ENCODE data around the gene ZNF213.
"Not testable (repeated sequence)": the region's sequence is repeated elsewhere in the genome, so short reads cannot be mapped to it uniquely, and the experiment has no call there.

ZNF213 gene

GRCh38 chr16:3155972-3156371 is 21.1 kb downstream of the ZNF213 start:
- peaks cover 2% of the 10 kb centered on the region for H3K9me3 Mint-ChIP-seq
- peaks cover 18% of the 10 kb centered on the region for H3K4me1 Mint-ChIP-seq
- H3K27me3 Mint-ChIP-seq, result peaks cover 1% of the 10 kb centered on the region
- H3K4me3 Mint-ChIP-seq, result no peak overlapping the region
- DNase-seq (ENCODE audit: low spot score in 2 of 2), result no peak
- no peak overlapping the region for H3K27ac Mint-ChIP-seq
- no peak for ATAC-seq (ENCODE audit: low read depth)
- peaks cover 3% of the 10 kb centered on the region for H3K36me3 Mint-ChIP-seq

- peak overlapping the region; percentile 90 for H3K27ac Mint-ChIP-seq
- peaks cover 1% of the 10 kb centered on the region for H3K27me3 Mint-ChIP-seq
- peaks cover 2% of the 10 kb centered on the region for H3K9me3 Mint-ChIP-seq
- DNase-seq (ENCODE audit: low spot score in 2 of 2) (peak in 1 of 2 donors; percentile 49), ATAC-seq (ENCODE audit: low read depth) (no peak)
- H3K36me3 Mint-ChIP-seq, result peaks cover 3% of the 10 kb centered on the region
- H3K4me1 Mint-ChIP-seq, result peaks cover 15% of the 10 kb centered on the region
- H3K4me3 Mint-ChIP-seq, result peak overlapping the region; percentile 91
Measured at GRCh38 chr16:3157229-3158025, 22.6 kb downstream of the ZNF213 start.

GRCh38 chr16:3158026-3158509 is 23.2 kb downstream of the ZNF213 start:
- no peak for ATAC-seq (ENCODE audit: low read depth)
- DNase-seq (ENCODE audit: low spot score in 2 of 2), result no peak
- peaks cover 11% of the 10 kb centered on the region for H3K4me1 Mint-ChIP-seq

GRCh38 chr16:3158510-3159314 is 23.9 kb downstream of the ZNF213 start:
- ATAC-seq (ENCODE audit: low read depth) (peak; percentile 88), DNase-seq (ENCODE audit: low spot score in 2 of 2) (peak; percentile 66 to 68)
- H3K4me3 Mint-ChIP-seq, result peak overlapping the region; percentile 91
- H3K9me3 Mint-ChIP-seq, result peaks cover 2% of the 10 kb centered on the region
- H3K27ac Mint-ChIP-seq, result peak overlapping the region; percentile 95
- peaks cover 11% of the 10 kb centered on the region for H3K4me1 Mint-ChIP-seq
- H3K36me3 Mint-ChIP-seq, result peaks cover 3% of the 10 kb centered on the region
- peaks cover 3% of the 10 kb centered on the region for H3K27me3 Mint-ChIP-seq

More at GRCh38 chr16:3158026-3158509, 23.2 kb downstream of the ZNF213 start:
- peak overlapping the region; percentile 95 for H3K27ac Mint-ChIP-seq
- H3K4me3 Mint-ChIP-seq, result peak overlapping the region; percentile 91
- peaks cover 2% of the 10 kb centered on the region for H3K9me3 Mint-ChIP-seq
- H3K36me3 Mint-ChIP-seq, result peaks cover 3% of the 10 kb centered on the region
- peaks cover 1% of the 10 kb centered on the region for H3K27me3 Mint-ChIP-seq

GRCh38 chr16:3161235-3162018 is 26.6 kb downstream of the ZNF213 start:
- H3K4me1 Mint-ChIP-seq, result peaks cover 17% of the 10 kb centered on the region
- H3K36me3 Mint-ChIP-seq, result no peaks in the 10 kb centered on the region
- no peaks in the 10 kb centered on the region for H3K9me3 Mint-ChIP-seq
- H3K4me3 Mint-ChIP-seq, result no peak overlapping the region
- no peak for DNase-seq (ENCODE audit: low spot score in 2 of 2)
- H3K27ac Mint-ChIP-seq, result no peak overlapping the region
- H3K27me3 Mint-ChIP-seq, result peaks cover 3% of the 10 kb centered on the region
- ATAC-seq (ENCODE audit: low read depth), result no peak

GRCh38 chr16:3164121-3164991 is 29.5 kb downstream of the ZNF213 start:
- peaks cover 8% of the 10 kb centered on the region for H3K4me1 Mint-ChIP-seq
- no peaks in the 10 kb centered on the region for H3K36me3 Mint-ChIP-seq
- ATAC-seq (ENCODE audit: low read depth), result no peak
- no peaks in the 10 kb centered on the region for H3K9me3 Mint-ChIP-seq
- no peak overlapping the region for H3K4me3 Mint-ChIP-seq
- H3K27me3 Mint-ChIP-seq, result peaks cover 5% of the 10 kb centered on the region
- no peak for DNase-seq (ENCODE audit: low spot score in 2 of 2)
- no peak overlapping the region for H3K27ac Mint-ChIP-seq

GRCh38 chr16:3165111-3165822 is 30.4 kb downstream of the ZNF213 start:
- ATAC-seq (ENCODE audit: low read depth), result no peak
- H3K27ac Mint-ChIP-seq, result no peak overlapping the region

GRCh38 chr16:3166505-3166886 is 31.7 kb downstream of the ZNF213 start:
- Mint-ChIP-seq H3K4me1 (peaks cover 13% of the 10 kb centered on the region), H3K36me3 (no peaks in the 10 kb centered on the region), H3K27me3 (peaks cover 12% of the 10 kb centered on the region), H3K9me3 (no peaks in the 10 kb centered on the region), H3K27ac (no peak overlapping the region), H3K4me3 (no peak overlapping the region)
- ATAC-seq (ENCODE audit: low read depth) (no peak), DNase-seq (ENCODE audit: low spot score in 2 of 2) (no peak)

More at GRCh38 chr16:3165111-3165822, 30.4 kb downstream of the ZNF213 start:
- Mint-ChIP-seq H3K4me1 (peaks cover 6% of the 10 kb centered on the region), H3K9me3 (no peaks in the 10 kb centered on the region), H3K27me3 (peaks cover 6% of the 10 kb centered on the region), H3K36me3 (no peaks in the 10 kb centered on the region), H3K4me3 (peak overlapping the region; percentile 73)
- no peak for DNase-seq (ENCODE audit: low spot score in 2 of 2)

- not testable (repeated sequence) for DNase-seq (ENCODE audit: low spot score in 2 of 2); ATAC-seq (ENCODE audit: low read depth); H3K9me3 Mint-ChIP-seq; H3K4me3 Mint-ChIP-seq; H3K27ac Mint-ChIP-seq; H3K36me3 Mint-ChIP-seq
- H3K27me3 Mint-ChIP-seq, result peaks cover 15% of the 10 kb centered on the region
- peaks cover 16% of the 10 kb centered on the region for H3K4me1 Mint-ChIP-seq
Measured at GRCh38 chr16:3168729-3169128, 33.9 kb downstream of the ZNF213 start.

GRCh38 chr16:3170440-3171180 is 35.8 kb downstream of the ZNF213 start:
- H3K4me3 Mint-ChIP-seq, result peak overlapping the region; percentile 53
- peaks cover 19% of the 10 kb centered on the region for H3K27me3 Mint-ChIP-seq
- peak overlapping the region; percentile 53 for H3K27ac Mint-ChIP-seq
- H3K36me3 Mint-ChIP-seq, result no peaks in the 10 kb centered on the region
- no peaks in the 10 kb centered on the region for H3K9me3 Mint-ChIP-seq
- ATAC-seq (ENCODE audit: low read depth) (peak; percentile 11), DNase-seq (ENCODE audit: low spot score in 2 of 2) (no peak)
- H3K4me1 Mint-ChIP-seq, result peaks cover 17% of the 10 kb centered on the region

GRCh38 chr16:3171181-3171854 is 36.5 kb downstream of the ZNF213 start:
- Mint-ChIP-seq H3K4me3 (peak overlapping the region; percentile 53), H3K27ac (peak overlapping the region; percentile 53), H3K9me3 (no peaks in the 10 kb centered on the region), H3K36me3 (no peaks in the 10 kb centered on the region), H3K27me3 (peaks cover 24% of the 10 kb centered on the region), H3K4me1 (peaks cover 19% of the 10 kb centered on the region)
- DNase-seq (ENCODE audit: low spot score in 2 of 2) (peak in 1 of 2 donors; percentile 41), ATAC-seq (ENCODE audit: low read depth) (peak; percentile 62)
